Hepatocyte (in vitro differentiated cells): ENCODE measurements around the gene EGLN1. TPM values are rescaled to one million over a fixed set of nuclear protein-coding genes. Genes with fewer than 3 reads are reported as not detected.
A peak's percentile ranks its signal among the peaks of the same experiment; 100 is the strongest.

Experiments used
- DNase-seq: peaks from one replicate; pipeline ENCODE4 v3.0.0-alpha.2; 2016; ENCODE audit warnings: low spot score
- H2AFZ ChIP-seq: fragments of 200-600 bp; sonication (generic); 2 replicates; pipeline ENCODE4 v1.6.0; 2016; ENCODE audit warnings: antibody characterized with exemption, mild to moderate bottlenecking
- H3K27ac ChIP-seq: fragments of 200-600 bp; sonication (generic); 2 replicates; pipeline ENCODE4 v1.5.1; 2016; ENCODE audit warnings: mild to moderate bottlenecking
- H3K27me3 ChIP-seq: fragments of 200-600 bp; sonication (generic); 2 replicates; pipeline ENCODE4 v1.6.1; 2016
- H3K36me3 ChIP-seq: fragments of 200-600 bp; sonication (generic); replicated peaks from 2 replicates; pipeline ENCODE4 v1.5.1; 2016; ENCODE audit warnings: low read depth; ENCODE audit not compliant: insufficient read depth
- H3K4me1 ChIP-seq: fragments of 200-600 bp; sonication (generic); 2 replicates; pipeline ENCODE4 v1.5.1; 2016; ENCODE audit warnings: mild to moderate bottlenecking, moderate library complexity; ENCODE audit not compliant: insufficient read depth
- H3K4me2 ChIP-seq: fragments of 200-600 bp; sonication (generic); 2 replicates; pipeline ENCODE4 v1.6.0; 2016
- H3K4me3 ChIP-seq: fragments of 200-600 bp; sonication (generic); 2 replicates; pipeline ENCODE4 v1.5.1; 2016; ENCODE audit warnings: mild to moderate bottlenecking
- H3K79me2 ChIP-seq: fragments of 200-600 bp; sonication (generic); 2 replicates; pipeline ENCODE4 v1.6.0; 2017; ENCODE audit warnings: mild to moderate bottlenecking
- H3K9me2 ChIP-seq: fragments of 200-600 bp; sonication (generic); replicated peaks from 2 replicates; pipeline ENCODE4 v1.6.0; 2017; ENCODE audit warnings: mild to moderate bottlenecking; ENCODE audit not compliant: insufficient read depth
- H3K9me3 ChIP-seq: fragments of 200-600 bp; sonication (generic); 2 replicates; pipeline ENCODE4 v1.5.1; 2016; ENCODE audit warnings: low read depth, mild to moderate bottlenecking
- H4K20me1 ChIP-seq: fragments of 200-600 bp; sonication (generic); 2 replicates; pipeline ENCODE4 v1.6.0; 2016; ENCODE audit warnings: mild to moderate bottlenecking; ENCODE audit not compliant: insufficient read depth, poor library complexity, severe bottlenecking
- EZH2 ChIP-seq: fragments of 200-600 bp; sonication (generic); IDR thresholded peaks from 2 replicates; pipeline ENCODE4 v1.6.1; 2016; ENCODE audit warnings: antibody characterized with exemption, mild to moderate bottlenecking, borderline replicate concordance
- EZH2phosphoT487 ChIP-seq: fragments of 200-600 bp; sonication (generic); IDR thresholded peaks from one replicate; pipeline ENCODE4 v1.6.1; 2018; ENCODE audit warnings: antibody characterized with exemption, mild to moderate bottlenecking, low read depth, moderate library complexity; ENCODE audit not compliant: unreplicated experiment, severe bottlenecking
- WGBS: methylation state at CpG from one replicate; pipeline ENCODE4 v1.1.6; 2016; ENCODE audit warnings: low lambda C conversion rate; ENCODE audit errors: missing lambda C conversion rate; 5-methylcytosine and 5-hydroxymethylcytosine counted together
- polyA plus RNA-seq: library from polyadenylated mRNA; unstranded; fragments of >200 nt; fragmentation: Nextera tagmentation; extraction: Ambion mirVana; gene quantifications from 2 replicates; pipeline ENCODE4 v1.2.1, GENCODE V29; 2016
- total RNA-seq: library from RNA; depleted of rRNA; stranded (reverse); fragments of >200 nt; gene quantifications from 2 replicates; pipeline ENCODE4 v1.2.3, GENCODE V29; 2014
- TF ChIP-seq, protein P1 (sequence below): fragments of 200-600 bp; sonication (generic); IDR thresholded peaks from 2 replicates; pipeline ENCODE4 v1.5.1; 2016; ENCODE audit warnings: antibody characterized with exemption, mild to moderate bottlenecking; ENCODE audit not compliant: poor library complexity

Gene EGLN1
- total and polyA plus RNA-seq, 2 experiments from 2014 or later = 20.5 to 36.5 TPM

DNA sequence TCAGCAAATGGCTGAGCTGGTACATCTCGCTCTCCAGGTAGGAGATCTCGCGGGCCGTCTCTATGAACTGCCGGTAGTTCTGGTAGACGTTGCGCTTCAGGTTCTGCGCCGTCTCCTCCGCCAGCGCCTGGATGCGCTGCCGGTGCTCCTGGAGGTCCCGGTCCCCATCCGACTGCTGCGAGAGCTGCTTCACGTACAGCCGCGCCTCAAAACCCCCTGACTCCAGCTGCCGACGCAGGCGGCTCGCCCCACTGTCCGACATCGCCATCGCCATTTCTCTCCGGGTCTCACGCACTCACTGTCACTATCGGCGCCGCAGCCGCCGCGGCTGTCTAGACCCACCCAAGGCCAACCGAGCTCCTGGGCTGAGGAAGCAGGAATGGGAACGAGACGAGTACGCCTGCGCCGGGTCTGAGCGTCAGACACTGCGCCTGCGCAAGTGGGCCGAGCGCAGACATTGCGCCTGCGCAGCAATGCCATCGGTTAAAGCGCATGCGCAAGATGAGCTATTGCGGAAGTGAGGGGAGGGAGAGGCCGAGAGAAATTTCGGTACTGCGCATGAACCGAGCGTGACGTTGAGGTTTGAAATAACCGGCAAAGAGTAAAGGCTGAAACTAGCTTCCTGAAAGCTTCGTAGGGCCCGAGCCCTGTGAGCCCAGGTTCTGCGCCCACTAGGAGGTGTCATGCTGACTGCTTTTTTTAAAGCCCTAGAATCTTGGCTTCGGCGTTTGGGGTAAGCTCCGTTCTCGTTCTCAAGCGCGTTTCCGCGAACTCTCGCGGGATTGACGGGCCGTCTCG, 84.4 kb downstream of the EGLN1 start, which contains the start of gene EXOC8:
Gene EXOC8 (minus strand): TSS at position 381 of the 798 bp plus-strand sequence. CDS start 107 bp downstream, at position 274.
- Histone ChIP-seq H3K4me3 (peak within 1 kb of the TSS; percentile 53), H2AFZ (peak within 1 kb of the TSS; percentile 76), H3K4me1 (peaks cover 43% of the 10 kb centered on the region), H3K36me3 (no peaks in the 10 kb centered on the region), H3K27me3 (no peaks in the 10 kb centered on the region), H4K20me1 (peaks cover 37% of the 10 kb centered on the region), H3K27ac (peak within 1 kb of the TSS; percentile 93), H3K79me2 (peaks cover 84% of the 10 kb centered on the region), H3K9me2 (no peaks in the 10 kb centered on the region), H3K4me2 (peak within 1 kb of the TSS; percentile 93), H3K9me3 (no peaks in the 10 kb centered on the region)
- under 1% methylated on average over 65 of the region's 74 CpGs for WGBS
- DNase-seq = peak; percentile 98
- no peak for TF ChIP-seq EZH2
- TF ChIP-seq, protein P1, sequence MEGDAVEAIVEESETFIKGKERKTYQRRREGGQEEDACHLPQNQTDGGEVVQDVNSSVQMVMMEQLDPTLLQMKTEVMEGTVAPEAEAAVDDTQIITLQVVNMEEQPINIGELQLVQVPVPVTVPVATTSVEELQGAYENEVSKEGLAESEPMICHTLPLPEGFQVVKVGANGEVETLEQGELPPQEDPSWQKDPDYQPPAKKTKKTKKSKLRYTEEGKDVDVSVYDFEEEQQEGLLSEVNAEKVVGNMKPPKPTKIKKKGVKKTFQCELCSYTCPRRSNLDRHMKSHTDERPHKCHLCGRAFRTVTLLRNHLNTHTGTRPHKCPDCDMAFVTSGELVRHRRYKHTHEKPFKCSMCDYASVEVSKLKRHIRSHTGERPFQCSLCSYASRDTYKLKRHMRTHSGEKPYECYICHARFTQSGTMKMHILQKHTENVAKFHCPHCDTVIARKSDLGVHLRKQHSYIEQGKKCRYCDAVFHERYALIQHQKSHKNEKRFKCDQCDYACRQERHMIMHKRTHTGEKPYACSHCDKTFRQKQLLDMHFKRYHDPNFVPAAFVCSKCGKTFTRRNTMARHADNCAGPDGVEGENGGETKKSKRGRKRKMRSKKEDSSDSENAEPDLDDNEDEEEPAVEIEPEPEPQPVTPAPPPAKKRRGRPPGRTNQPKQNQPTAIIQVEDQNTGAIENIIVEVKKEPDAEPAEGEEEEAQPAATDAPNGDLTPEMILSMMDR = no peak
- no peak for TF ChIP-seq EZH2phosphoT487

DNA sequence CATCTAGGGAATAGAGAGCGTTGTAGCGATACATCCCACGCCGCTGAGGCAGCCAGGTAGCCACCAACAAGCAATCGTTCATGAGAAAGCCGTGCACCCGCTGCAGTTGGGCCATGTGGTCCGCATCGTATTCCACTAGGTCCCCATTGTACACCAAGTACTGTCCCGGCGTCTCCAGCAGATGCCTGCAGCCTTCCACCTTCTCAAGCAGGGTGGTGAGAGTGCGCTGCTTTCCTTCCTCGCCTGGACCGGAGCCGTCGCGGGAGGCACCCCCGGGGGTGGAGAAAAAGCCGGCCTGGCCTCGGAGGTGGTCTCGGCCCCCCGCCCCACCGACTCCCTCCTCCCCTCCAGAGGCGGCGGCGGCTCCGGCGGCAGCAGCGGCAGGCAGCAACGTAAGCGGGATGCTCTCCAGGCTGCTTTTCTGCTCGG, 85.0 kb downstream of the EGLN1 start:
- Histone ChIP-seq H2AFZ (peak overlapping the region; percentile 55), H3K36me3 (no peaks in the 10 kb centered on the region), H3K79me2 (peaks cover 85% of the 10 kb centered on the region), H3K4me2 (peak overlapping the region; percentile 93), H4K20me1 (peaks cover 37% of the 10 kb centered on the region), H3K4me1 (peaks cover 43% of the 10 kb centered on the region), H3K9me3 (no peaks in the 10 kb centered on the region), H3K27me3 (no peaks in the 10 kb centered on the region), H3K9me2 (no peaks in the 10 kb centered on the region), H3K27ac (peak overlapping the region; percentile 93), H3K4me3 (peak overlapping the region; percentile 50)
- WGBS = 2% methylated on average over 30 of the region's 32 CpGs
- no peak for DNase-seq
- TF ChIP-seq, protein P1 = no peak
- TF ChIP-seq EZH2 = no peak
- TF ChIP-seq EZH2phosphoT487 = no peak

DNA sequence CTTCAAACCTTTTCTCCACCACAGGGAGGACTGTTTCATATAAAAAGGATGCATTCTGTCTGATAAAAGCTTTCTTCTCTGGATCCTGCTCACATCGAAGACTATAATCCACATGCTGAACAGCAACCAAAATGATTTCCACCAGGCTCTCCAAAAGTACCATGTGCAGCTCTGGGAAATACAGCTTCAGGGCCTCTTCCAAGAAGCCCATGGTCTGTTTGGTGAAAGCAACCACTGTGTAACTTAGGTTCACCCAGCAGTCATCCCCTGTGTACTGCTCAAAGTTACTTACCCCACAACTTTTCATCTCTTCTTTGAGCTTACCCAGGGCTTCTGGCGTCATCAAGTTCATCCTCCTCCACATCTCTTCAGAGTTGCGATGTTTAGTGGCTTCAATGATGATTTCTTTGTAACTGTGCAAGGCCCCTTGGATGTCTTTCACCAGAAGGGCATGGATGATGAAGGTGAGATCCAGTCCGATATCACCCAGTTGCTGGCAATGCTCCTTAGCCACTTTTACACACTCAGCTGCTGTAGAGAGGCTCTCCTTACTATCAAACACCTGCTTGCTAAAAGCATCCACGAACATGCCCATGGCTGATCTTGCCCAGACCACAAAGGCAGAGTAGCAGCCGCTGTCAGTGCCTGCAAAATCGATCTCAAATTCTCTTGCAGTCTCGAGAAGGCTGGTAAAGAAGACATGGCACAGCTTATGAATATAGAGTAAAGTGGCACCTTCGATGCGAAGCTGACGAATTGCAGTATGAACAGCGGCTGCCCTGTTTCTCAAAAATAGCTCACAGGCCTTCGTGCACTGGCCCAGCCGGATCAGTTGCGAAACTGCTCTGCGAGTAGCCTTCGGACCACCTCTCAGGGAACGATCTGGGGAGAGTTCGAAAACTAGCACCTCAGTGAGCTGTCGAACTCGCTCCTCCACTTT, 86.2 kb downstream of the EGLN1 start:
- Histone ChIP-seq H3K4me1 (peaks cover 43% of the 10 kb centered on the region), H3K36me3 (no peaks in the 10 kb centered on the region), H2AFZ (no peak overlapping the region), H3K27me3 (no peaks in the 10 kb centered on the region), H3K79me2 (peaks cover 74% of the 10 kb centered on the region), H4K20me1 (peaks cover 37% of the 10 kb centered on the region), H3K9me2 (no peaks in the 10 kb centered on the region), H3K9me3 (no peaks in the 10 kb centered on the region), H3K27ac (peak overlapping the region; percentile 93), H3K4me2 (peak overlapping the region; percentile 93), H3K4me3 (peak overlapping the region; percentile 50)
- no peak for DNase-seq
- 76% methylated on average over 21 of the region's 21 CpGs for WGBS
- TF ChIP-seq, protein P1 = no peak
- TF ChIP-seq EZH2 (no peak), EZH2phosphoT487 (no peak)
